NCI-H2029 treated with DMSO at 0.1 percent for 48 hours (cell line): ENCODE measurements around the gene NDST4.

Source experiments
- DNase-seq: peaks from one replicate; lab custom pipeline; 2025; lab: John Stamatoyannopoulos, UW

NDST4 gene

GRCh38 chr4:114785570-114785969 lies 327.9 kb downstream of the NDST4 start:
- no peak for DNase-seq

DNA sequence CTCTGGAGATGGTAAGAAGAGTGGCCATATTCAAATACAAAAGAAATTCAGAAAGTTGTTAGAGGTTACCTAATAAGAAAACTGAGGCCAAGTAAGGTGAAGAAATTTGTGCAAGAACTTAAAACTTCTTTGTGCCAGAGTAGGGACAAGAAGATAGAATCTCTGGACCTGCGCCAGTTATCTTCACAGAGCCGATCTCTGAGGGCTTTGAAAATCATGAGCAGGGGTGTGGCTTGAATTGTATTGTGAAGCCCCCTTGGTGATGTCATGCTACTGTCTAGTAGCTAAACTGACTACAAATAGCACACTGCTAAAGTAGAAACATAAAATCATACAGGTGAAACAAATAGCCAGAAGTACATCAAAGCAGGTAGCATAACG lies 330.2 kb downstream of the NDST4 start:
- DNase-seq: no peak

DNA sequence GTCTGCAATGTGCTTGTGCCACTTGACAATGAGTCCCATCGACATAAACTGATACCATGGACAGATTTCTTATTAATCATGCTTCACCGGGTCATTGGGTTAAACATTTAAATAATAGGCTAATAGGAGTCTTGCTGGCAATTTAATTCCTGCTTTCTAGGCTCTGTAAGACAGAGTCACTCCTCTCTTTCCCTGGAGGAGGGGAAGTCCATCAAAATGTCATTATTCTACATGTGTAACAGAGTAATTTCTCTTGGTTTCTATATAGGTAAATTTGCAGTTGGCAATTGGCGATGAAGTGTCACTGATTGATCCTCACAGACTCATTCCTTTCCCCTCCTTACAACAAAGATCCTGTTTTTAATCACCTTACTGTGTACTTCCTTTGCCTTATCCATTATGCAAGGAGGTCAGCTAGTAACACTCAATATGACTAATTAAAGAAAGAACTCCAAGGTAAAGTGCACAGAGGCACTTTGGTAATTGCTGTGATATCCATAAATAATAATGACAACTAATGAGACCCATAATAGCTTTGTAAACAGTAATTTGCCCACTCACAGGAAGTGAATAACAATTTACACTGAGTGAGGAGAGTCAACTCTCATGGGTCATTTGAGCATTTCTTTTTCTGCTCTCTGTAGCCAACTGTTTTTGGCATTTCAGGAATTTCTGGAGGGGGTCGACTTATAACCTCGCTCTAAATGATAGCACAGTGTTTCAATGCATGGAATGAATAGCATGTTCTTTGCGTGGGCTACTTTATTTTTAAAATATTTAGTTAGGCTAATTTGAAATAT lies 330.8 kb downstream of the NDST4 start:
- no peak for DNase-seq

GRCh38 chr4:114780205-114780604 lies 333.2 kb downstream of the NDST4 start:
- DNase-seq: peak; percentile 24
